ENCODE measurements around the gene SMIM1.

- TF ChIP-seq CTCF (IDR thresholded peaks at IDR 0.05) (no peak), EP300 (IDR thresholded peaks at IDR 0.05) (no peak), POLR2A (IDR thresholded peaks at IDR 0.05) (no peak)
These were observed 52.1 kb downstream of the SMIM1 start for GRCh38 chr1:3824650-3825049.
